H1 (cell line): ENCODE results near the gene BCAP31.

Experiments
- CREB1 ChIP-seq: IDR thresholded peaks from 2 replicates; pipeline ENCODE4 v1.6.1; 2012; ENCODE audit warnings: inconsistent platforms
- CTCF ChIP-seq, 3 experiments: IDR thresholded peaks; 1 replicate in 2 of 3; 2 replicates in 1 of 3; pipeline versions ENCODE4 v1.5.1 to v1.6.1; 2011; ENCODE audit warnings: low read length in 3 of 3, mild to moderate bottlenecking in 3 of 3, inconsistent platforms in 2 of 3, low read depth in 1 of 3, moderate library complexity in 1 of 3; ENCODE audit not compliant: insufficient read depth in 1 of 3; ENCODE audit errors: control extremely low read depth in 1 of 3
- E2F6 ChIP-seq: IDR thresholded peaks from 2 replicates; pipeline ENCODE4 v1.6.1; 2012; ENCODE audit warnings: inconsistent platforms
- EP300 ChIP-seq, 2 experiments: IDR thresholded peaks; 1 replicate in 1 of 2; 2 replicates in 1 of 2; pipeline ENCODE4 v1.6.1; 2011 to 2012; ENCODE audit warnings: low read depth in 2 of 2, low read length in 2 of 2, mild to moderate bottlenecking in 2 of 2, borderline replicate concordance in 1 of 2, inconsistent platforms in 1 of 2, moderate library complexity in 1 of 2
- HDAC2 ChIP-seq, 2 experiments: fragments of 300-600 bp in 1 of 2; sonication (generic) in 1 of 2; IDR thresholded peaks; 2 replicates each; pipeline ENCODE4 v1.6.1; 2011 to 2012; ENCODE audit warnings: low read depth in 2 of 2, low read length in 2 of 2, mild to moderate bottlenecking in 2 of 2, moderate library complexity in 2 of 2, borderline replicate concordance in 1 of 2, inconsistent platforms in 1 of 2
- MAX ChIP-seq: IDR thresholded peaks from 2 replicates; pipeline ENCODE4 v1.6.1; 2012; ENCODE audit warnings: inconsistent platforms
- PHF8 ChIP-seq: fragments of 200-600 bp; sonication (generic); conservative IDR thresholded peaks from 2 replicates; pipeline ENCODE4 v1.7.1; 2012; ENCODE audit warnings: low read depth, mild to moderate bottlenecking, inconsistent platforms, low read length, moderate library complexity
- POLR2A ChIP-seq, 2 experiments: IDR thresholded peaks; 1 replicate in 1 of 2; 2 replicates in 1 of 2; pipeline ENCODE4 v1.6.1; 2011; ENCODE audit warnings: low read depth in 2 of 2, low read length in 2 of 2, mild to moderate bottlenecking in 2 of 2; ENCODE audit errors: control extremely low read depth in 1 of 2
- RNF2 ChIP-seq: fragments of 200-900, 300-1000 bp; sonication (generic); IDR thresholded peaks from 2 replicates; pipeline ENCODE4 v1.7.1; 2016; ENCODE audit warnings: borderline replicate concordance, low read depth, mild to moderate bottlenecking, antibody characterized with exemption, low read length; ENCODE audit not compliant: poor library complexity, severe bottlenecking; ENCODE audit errors: missing control alignments
- SIN3A ChIP-seq, 2 experiments: IDR thresholded peaks in 1 of 2; conservative IDR thresholded peaks in 1 of 2; 2 replicates each; pipeline ENCODE4 v1.6.1; 2011 to 2012; ENCODE audit warnings: low read length in 2 of 2, improper control_type of control experiment in 1 of 2, low read depth in 1 of 2, mild to moderate bottlenecking in 1 of 2
- TAF1 ChIP-seq: IDR thresholded peaks from 2 replicates; pipeline ENCODE4 v1.6.1; 2011; ENCODE audit warnings: mild to moderate bottlenecking, low read depth, low read length

GRCh38 chrX:153771415-153772315 lies 47.5 kb upstream of the BCAP31 start:
- no peak for TF ChIP-seq CTCF (IDR thresholded peaks at IDR 0.05; ENCODE audit: control extremely low read depth in 1 of 3, insufficient read depth in 1 of 3, low read depth in 1 of 3, low read length in 3 of 3)
- TF ChIP-seq E2F6 = no peak
- TF ChIP-seq CREB1 = no peak
- TF ChIP-seq PHF8 = no peak
- no peak for TF ChIP-seq HDAC2 (IDR thresholded peaks at IDR 0.05; ENCODE audit: borderline replicate concordance in 1 of 2, low read depth in 2 of 2, low read length in 2 of 2)
- TF ChIP-seq EP300 (IDR thresholded peaks at IDR 0.05; ENCODE audit: borderline replicate concordance in 1 of 2, low read depth in 2 of 2, low read length in 2 of 2) = no peak
- no peak for TF ChIP-seq MAX
- TF ChIP-seq SIN3A (conservative IDR thresholded peaks at IDR 0.05 in 1 of 2, IDR thresholded peaks at IDR 0.05 in 1 of 2; ENCODE audit: low read depth in 1 of 2, low read length in 2 of 2) = no peak
- TF ChIP-seq TAF1 = no peak
- no peak for TF ChIP-seq POLR2A (IDR thresholded peaks at IDR 0.05; ENCODE audit: control extremely low read depth in 1 of 2, low read depth in 2 of 2, low read length in 2 of 2)
- no peak for TF ChIP-seq RNF2
